Measurements from ENCODE around the gene HTD2.

DNA sequence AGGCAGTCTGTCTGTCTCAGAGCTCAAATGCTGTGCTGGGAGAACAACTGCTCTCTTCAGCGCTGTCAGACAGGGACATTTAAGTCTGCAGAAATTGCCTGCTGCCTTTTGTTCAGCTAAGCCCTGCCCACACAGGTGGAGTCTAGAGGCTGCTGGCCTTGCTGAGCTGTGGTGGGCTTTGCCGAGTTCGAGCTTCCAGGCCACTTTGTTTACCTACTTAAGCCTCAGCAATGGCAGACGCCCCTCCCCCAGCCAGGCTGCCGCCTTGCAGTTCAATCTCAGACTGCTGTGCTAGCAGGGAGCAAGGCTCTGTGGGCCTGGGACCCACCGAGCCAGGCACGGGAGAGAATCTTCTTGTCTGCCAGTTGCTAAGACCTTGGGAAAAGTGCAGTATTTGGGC lies 25.3 kb upstream of the HTD2 start:
- TF ChIP-seq, protein P1, sequence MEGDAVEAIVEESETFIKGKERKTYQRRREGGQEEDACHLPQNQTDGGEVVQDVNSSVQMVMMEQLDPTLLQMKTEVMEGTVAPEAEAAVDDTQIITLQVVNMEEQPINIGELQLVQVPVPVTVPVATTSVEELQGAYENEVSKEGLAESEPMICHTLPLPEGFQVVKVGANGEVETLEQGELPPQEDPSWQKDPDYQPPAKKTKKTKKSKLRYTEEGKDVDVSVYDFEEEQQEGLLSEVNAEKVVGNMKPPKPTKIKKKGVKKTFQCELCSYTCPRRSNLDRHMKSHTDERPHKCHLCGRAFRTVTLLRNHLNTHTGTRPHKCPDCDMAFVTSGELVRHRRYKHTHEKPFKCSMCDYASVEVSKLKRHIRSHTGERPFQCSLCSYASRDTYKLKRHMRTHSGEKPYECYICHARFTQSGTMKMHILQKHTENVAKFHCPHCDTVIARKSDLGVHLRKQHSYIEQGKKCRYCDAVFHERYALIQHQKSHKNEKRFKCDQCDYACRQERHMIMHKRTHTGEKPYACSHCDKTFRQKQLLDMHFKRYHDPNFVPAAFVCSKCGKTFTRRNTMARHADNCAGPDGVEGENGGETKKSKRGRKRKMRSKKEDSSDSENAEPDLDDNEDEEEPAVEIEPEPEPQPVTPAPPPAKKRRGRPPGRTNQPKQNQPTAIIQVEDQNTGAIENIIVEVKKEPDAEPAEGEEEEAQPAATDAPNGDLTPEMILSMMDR (IDR thresholded peaks at IDR 0.05) = no peak
- TF ChIP-seq POLR2A (IDR thresholded peaks at IDR 0.05) = no peak
